HepG2 (cell line): ENCODE results near the gene GPR68. TPM values are rescaled to one million over a fixed set of nuclear protein-coding genes. Genes with fewer than 3 reads are reported as not detected.

ENCODE experiments used
- ATAC-seq: fragments of 200-7000 bp; cut with Tn5 transposase; 3 replicates; pipeline ENCODE4 v1.9.1; 2020; ENCODE audit warnings: mild to moderate bottlenecking, moderate library complexity
- BruUV-seq: library from RNA; stranded (reverse); fragments of 400-500 nt; replicated peaks from 2 replicates; lab custom pipeline; 2021; lab: Mats Ljungman, UMichigan
- CTCF ChIA-PET: fragments of 300-600 bp; formaldehyde crosslinking; extraction: SDS; loops from one replicate; lab custom pipeline; 2021; ENCODE audit warnings: low total read pairs, inconsistent platforms, low intra/inter-chr PET ratio; lab: Yijun Ruan, JAX
- POLR2A ChIA-PET: fragments of 350-600 bp; sonication (Branson Sonifier 250); formaldehyde crosslinking; loops from one replicate; lab custom pipeline; 2020; ENCODE audit warnings: antibody characterized with exemption, inconsistent platforms; lab: Yijun Ruan, JAX
- DNase-seq: peaks from one replicate; pipeline ENCODE4 v3.0.0-alpha.2; 2015; ENCODE audit warnings: low spot score
- FAIRE-seq: peaks from 3 replicates; lab custom pipeline; 2011; peaks lifted over from hg19 to GRCh38; lab: Jason Lieb, UNC
- H2AFZ ChIP-seq: one replicate; pipeline ENCODE4 v1.6.1; 2011; ENCODE audit warnings: low read length, inconsistent platforms
- H3K27ac ChIP-seq: fragments of 300-600 bp; 3 replicates; pipeline ENCODE4 v1.8.0; 2011; ENCODE audit warnings: mixed run types, mild to moderate bottlenecking, mixed read lengths, low read length, inconsistent platforms; ENCODE audit not compliant: insufficient read depth; ENCODE audit errors: extremely low read length
- H3K27me3 ChIP-seq, 2 experiments: fragments of 200-600 bp in 1 of 2; 2 replicates in 1 of 2; 3 replicates in 1 of 2; pipeline versions ENCODE4 v1.6.0 to v1.8.0; 2011; ENCODE audit warnings: low read length in 2 of 2, mild to moderate bottlenecking in 2 of 2, moderate library complexity in 2 of 2, inconsistent platforms in 1 of 2; ENCODE audit not compliant: insufficient read depth in 2 of 2, control insufficient read depth in 1 of 2
- H3K36me3 ChIP-seq, 2 experiments: fragments of 200-600 bp in 1 of 2; replicated peaks in 1 of 2; 2 replicates in 1 of 2; 3 replicates in 1 of 2; pipeline versions ENCODE4 v1.5.1 to v1.8.0; 2011; ENCODE audit warnings: low read length in 2 of 2, inconsistent platforms in 1 of 2; ENCODE audit not compliant: insufficient read depth in 2 of 2, control insufficient read depth in 1 of 2
- H3K4me1 ChIP-seq: 2 replicates; pipeline ENCODE4 v1.5.1; 2012; ENCODE audit warnings: low read length, inconsistent platforms; ENCODE audit not compliant: insufficient read depth
- H3K4me2 ChIP-seq: 2 replicates; pipeline ENCODE4 v1.6.0; 2011; ENCODE audit warnings: low read depth, low read length, inconsistent platforms
- H3K4me3 ChIP-seq, 3 experiments: fragments of 200-600 bp in 1 of 3; sonication (generic), shearing (Covaris generic) in 1 of 3; replicated peaks in 1 of 3; 2 replicates each; pipeline ENCODE4 v1.5.1; 2011 to 2016; ENCODE audit warnings: low read length in 3 of 3, inconsistent platforms in 2 of 3, low read depth in 2 of 3, mild to moderate bottlenecking in 2 of 3, control low read depth in 1 of 3, mixed read lengths in 1 of 3; ENCODE audit not compliant: insufficient read depth in 1 of 3
- H3K79me2 ChIP-seq: one replicate; pipeline ENCODE4 v1.6.1; 2011; ENCODE audit warnings: low read length, inconsistent platforms; ENCODE audit not compliant: insufficient read depth
- H3K9ac ChIP-seq: 2 replicates; pipeline ENCODE4 v1.6.0; 2011; ENCODE audit warnings: mild to moderate bottlenecking, low read depth, low read length, inconsistent platforms; ENCODE audit not compliant: insufficient read depth
- H3K9me3 ChIP-seq: 2 replicates; pipeline ENCODE4 v1.5.1; 2012; ENCODE audit warnings: mild to moderate bottlenecking, low read length
- H4K20me1 ChIP-seq: 2 replicates; pipeline ENCODE4 v1.6.0; 2011; ENCODE audit warnings: inconsistent platforms, mild to moderate bottlenecking, low read length, moderate library complexity; ENCODE audit not compliant: insufficient read depth
- DR1 ChIP-seq: sonication (generic); formaldehyde crosslinking; IDR thresholded peaks from 2 replicates; pipeline ENCODE4 v1.8.0; 2021; ENCODE audit warnings: mild to moderate bottlenecking, missing genetic modification reagents, inconsistent platforms
- PHF8 ChIP-seq: sonication (generic); formaldehyde crosslinking; IDR thresholded peaks from 2 replicates; pipeline ENCODE4 v1.5.0; 2020; ENCODE audit warnings: missing genetic modification reagents
- SIN3A ChIP-seq: IDR thresholded peaks from 2 replicates; pipeline ENCODE4 v1.6.1; 2011; ENCODE audit warnings: low read depth, mild to moderate bottlenecking, control low read depth, low read length, borderline replicate concordance
- ZNF343 ChIP-seq: sonication (generic); formaldehyde crosslinking; IDR thresholded peaks from 2 replicates; pipeline ENCODE4 v1.4.0; 2020; ENCODE audit warnings: mild to moderate bottlenecking, missing genetic modification reagents
- ZNF574 ChIP-seq: sonication (generic); formaldehyde crosslinking; IDR thresholded peaks from 2 replicates; pipeline ENCODE4 v1.4.0; 2020; ENCODE audit warnings: missing genetic modification reagents
- ZNF709 ChIP-seq: sonication (generic); formaldehyde crosslinking; IDR thresholded peaks from 2 replicates; pipeline ENCODE4 v1.5.0; 2020; ENCODE audit warnings: mild to moderate bottlenecking, missing genetic modification reagents
- WGBS: methylation state at CpG from one replicate; pipeline ENCODE4 v1.1.6; 2017; ENCODE audit warnings: low lambda C conversion rate; 5-methylcytosine and 5-hydroxymethylcytosine counted together
- in situ Hi-C: cut with HindIII; loops from 2 replicates; pipeline ENCODE4 v1.10.0; 2017; ENCODE audit warnings: low pct_unique_long_range_greater_than_20kb; ENCODE audit not compliant: extremely low pct_ligation_motif_present
- intact Hi-C: fragments of 100-400 bp; cut with micrococcal nuclease; formaldehyde crosslinking; loops from one replicate; pipeline ENCODE4 v1.10.0; 2022; ENCODE audit not compliant: unreplicated experiment
- polyA plus RNA-seq, 8 experiments: library from polyadenylated mRNA; depleted of rRNA in 3 of 8; stranded (reverse) in 7 of 8; unstranded in 1 of 8; fragments of >200 nt; fragmentation: Illumina TruSeq in 4 of 8; extraction: Trizol in 4 of 8; gene quantifications; 2 replicates each; pipeline versions ENCODE4 v1.2.1 to v1.2.3, GENCODE V29; 2011 to 2016; ENCODE audit warnings: low read depth in 4 of 8, missing spikeins in 1 of 8, mixed read lengths in 1 of 8; ENCODE audit not compliant: insufficient read depth in 1 of 8
- total RNA-seq, 5 experiments: library from RNA; depleted of rRNA; stranded (reverse); fragments of >200 nt; fragmentation: Illumina TruSeq; extraction: Trizol; gene quantifications; 2 replicates each; pipeline ENCODE4 v1.2.3, GENCODE V29; 2016; ENCODE audit warnings: low read depth in 1 of 5

Gene GPR68
- total and polyA plus RNA-seq, 2 of the 13 experiments (the other 11 are each of a cell fraction or from before 2014, with no cell fraction given) = not detected

- Histone ChIP-seq H4K20me1 (no peaks in the 10 kb centered on the region), H3K4me1 (no peaks in the 10 kb centered on the region), H2AFZ (no peak overlapping the region), H3K9ac (no peak overlapping the region), H3K27ac (no peak overlapping the region), H3K4me3 (no peak overlapping the region), H3K36me3 (peaks cover 7 to 49% of the 10 kb centered on the region in 2 experiments), H3K27me3 (no peaks in the 10 kb centered on the region), H3K9me3 (peaks cover 6% of the 10 kb centered on the region; the same call in 1 of the 2 replicates), H3K79me2 (no peaks in the 10 kb centered on the region), H3K4me2 (no peak overlapping the region)
- WGBS = 100% methylated on average over 1 of the region's 14 CpGs
- intact Hi-C loops = no loop called here
- ChIA-PET POLR2A (no interaction called here), CTCF (no interaction called here)
- TF ChIP-seq ZNF343 (no peak), ZNF709 (CRISPR knock-in tag) (no peak), DR1 (CRISPR knock-in tag) (no peak), SIN3A (no peak), ZNF574 (CRISPR knock-in tag) (no peak), PHF8 (CRISPR knock-in tag) (no peak)
- DNase-seq = no peak
- ATAC-seq = no peak
- no TSS peak for BruUV-seq
- in situ Hi-C loops = no loop called here
- FAIRE-seq = no peak
These were observed 39.8 kb downstream of the GPR68 start for GRCh38 chr14:91204657-91205056.
